ENCODE data around the gene MIF. TPM values are rescaled to one million over a fixed set of nuclear protein-coding genes. Genes with fewer than 3 reads are reported as not detected.

MIF gene
- total RNA-seq, 1 experiment from 2014 or later, result 1,068 TPM

DNA sequence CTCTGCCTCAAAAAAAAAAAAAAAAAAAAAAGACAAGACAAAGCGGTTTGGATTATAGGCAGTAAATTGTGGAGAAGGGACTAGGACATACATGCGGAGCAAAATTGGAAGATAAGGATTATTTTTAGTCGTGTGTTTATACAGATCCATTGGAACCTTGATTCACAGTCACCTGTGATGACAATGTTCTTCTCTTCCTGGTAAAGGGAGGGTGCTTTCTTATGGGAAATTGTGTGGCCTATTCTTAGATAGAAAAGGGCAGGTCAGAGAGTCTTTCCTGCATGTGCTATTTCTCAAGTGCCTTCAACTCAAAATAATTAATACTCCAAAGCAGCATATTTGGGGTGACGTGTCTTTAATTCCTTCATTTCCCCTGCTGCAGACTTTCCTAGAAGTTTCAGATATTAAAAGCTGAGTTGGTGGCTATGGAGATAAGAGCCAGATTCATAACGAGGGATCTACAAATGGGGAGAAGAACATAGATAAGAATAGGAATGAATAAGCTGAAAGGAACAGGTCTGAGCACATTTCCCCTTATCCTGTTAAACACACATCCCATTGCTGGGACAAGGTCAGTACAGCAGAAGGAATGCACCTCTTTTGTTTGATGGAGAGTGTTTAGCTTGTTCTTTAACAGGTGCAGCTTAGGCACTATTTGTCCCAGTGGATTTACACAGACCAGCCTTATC lies 44.3 kb downstream of the MIF start:
- no peak overlapping the region for H3K18ac ChIP-seq (ENCODE audit: insufficient read length, low read depth, low read length)
- H3K56ac ChIP-seq (ENCODE audit: insufficient read length, low read depth, low read length), result no peak overlapping the region
- Mint-ChIP-seq H3K36me3 (ENCODE audit: insufficient read depth in 1 of 3, low read depth in 3 of 3) (no peaks in the 10 kb centered on the region), H3K4me1 (0 out of 4 replicates have a peak, but pooled peaks cover 0 to 2% of the 10 kb centered on the region in 2 experiments), H3K4me3 (no peak overlapping the region), H3K27ac (no peak overlapping the region), H3K9me3 (no peaks in the 10 kb centered on the region), H3K27me3 (ENCODE audit: low read depth) (no peaks in the 10 kb centered on the region)
- no peaks in the 10 kb centered on the region for H3K79me1 ChIP-seq (ENCODE audit: insufficient read depth, low read depth, low read length, poor library complexity, severe bottlenecking)
- H3K27ac ChIP-seq (ENCODE audit: insufficient read length, low read depth, low read length), result no peak overlapping the region
- no peaks in the 10 kb centered on the region for H3K23me2 ChIP-seq (ENCODE audit: insufficient read length, low read depth, low read length, poor library complexity, severe bottlenecking)
- H3K23ac ChIP-seq (ENCODE audit: insufficient read length, low read depth, low read length), result no peak overlapping the region
- no peak overlapping the region for H4K8ac ChIP-seq (replicated peaks; ENCODE audit: insufficient read length, low read depth, low read length)
- H2BK120ac ChIP-seq (ENCODE audit: low read depth, low read length, poor library complexity, severe bottlenecking), result no peak overlapping the region
- H3K4ac ChIP-seq (ENCODE audit: low read depth, low read length), result no peak overlapping the region
- H3K27me3 ChIP-seq (ENCODE audit: insufficient read depth, low read length), result no peaks in the 10 kb centered on the region
- H2AFZ ChIP-seq (ENCODE audit: low read length), result no peak overlapping the region
- H2BK20ac ChIP-seq (ENCODE audit: low read depth, low read length, poor library complexity, severe bottlenecking), result no peak overlapping the region
- no peak overlapping the region for H2AK5ac ChIP-seq (ENCODE audit: insufficient read length, low read length)
- no peak overlapping the region for H4K5ac ChIP-seq (ENCODE audit: insufficient read length, low read depth, low read length)
- no peaks in the 10 kb centered on the region for H4K20me1 ChIP-seq (ENCODE audit: control insufficient read depth, insufficient read depth, insufficient read length)
- TF ChIP-seq, protein P1, sequence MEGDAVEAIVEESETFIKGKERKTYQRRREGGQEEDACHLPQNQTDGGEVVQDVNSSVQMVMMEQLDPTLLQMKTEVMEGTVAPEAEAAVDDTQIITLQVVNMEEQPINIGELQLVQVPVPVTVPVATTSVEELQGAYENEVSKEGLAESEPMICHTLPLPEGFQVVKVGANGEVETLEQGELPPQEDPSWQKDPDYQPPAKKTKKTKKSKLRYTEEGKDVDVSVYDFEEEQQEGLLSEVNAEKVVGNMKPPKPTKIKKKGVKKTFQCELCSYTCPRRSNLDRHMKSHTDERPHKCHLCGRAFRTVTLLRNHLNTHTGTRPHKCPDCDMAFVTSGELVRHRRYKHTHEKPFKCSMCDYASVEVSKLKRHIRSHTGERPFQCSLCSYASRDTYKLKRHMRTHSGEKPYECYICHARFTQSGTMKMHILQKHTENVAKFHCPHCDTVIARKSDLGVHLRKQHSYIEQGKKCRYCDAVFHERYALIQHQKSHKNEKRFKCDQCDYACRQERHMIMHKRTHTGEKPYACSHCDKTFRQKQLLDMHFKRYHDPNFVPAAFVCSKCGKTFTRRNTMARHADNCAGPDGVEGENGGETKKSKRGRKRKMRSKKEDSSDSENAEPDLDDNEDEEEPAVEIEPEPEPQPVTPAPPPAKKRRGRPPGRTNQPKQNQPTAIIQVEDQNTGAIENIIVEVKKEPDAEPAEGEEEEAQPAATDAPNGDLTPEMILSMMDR (conservative IDR thresholded peaks at IDR 0.05), result no peak
- no peak overlapping the region for H3K14ac ChIP-seq (ENCODE audit: insufficient read depth, low read length)
- no peak overlapping the region for H4K91ac ChIP-seq (ENCODE audit: insufficient read length, low read depth, low read length)
- no peak overlapping the region for H3K4me2 ChIP-seq (ENCODE audit: insufficient read depth, insufficient read length, low read length)
- no peak overlapping the region for H3K9ac ChIP-seq (ENCODE audit: extremely low read depth, insufficient read length, low read length)
- H3T11ph ChIP-seq (ENCODE audit: low read length), result no peak overlapping the region
- no peak overlapping the region for H2BK12ac ChIP-seq (ENCODE audit: insufficient read length, low read depth, low read length)
- no peak for DNase-seq
- WGBS (ENCODE audit: extremely low coverage, insufficient read length, low lambda C conversion rate), result no CpG with 5 or more reads among the region's 5 CpGs
- no peaks in the 10 kb centered on the region for H3K79me2 ChIP-seq (ENCODE audit: insufficient read depth, low read length)
- no peaks in the 10 kb centered on the region for H3K4me1 ChIP-seq (ENCODE audit: insufficient read depth, low read length)
- no peak overlapping the region for H2BK5ac ChIP-seq (ENCODE audit: insufficient read length, low read length)
- H2BK15ac ChIP-seq (ENCODE audit: low read depth, low read length), result no peak overlapping the region
- H3K9me3 ChIP-seq (ENCODE audit: control insufficient read depth, low read depth, low read length), result no peaks in the 10 kb centered on the region
